Smooth muscle cell (in vitro differentiated cells): ENCODE data around the gene DGKB. TPM values are rescaled to one million over a fixed set of nuclear protein-coding genes. Genes with fewer than 3 reads are reported as not detected.

Source experiments
- DNase-seq: peaks from one replicate; lab custom pipeline; 2025; ENCODE audit not compliant: unreplicated experiment; lab: John Stamatoyannopoulos, UW
- H2AFZ ChIP-seq: fragments of 200-600 bp; sonication (generic); 2 replicates; pipeline ENCODE4 v1.6.0; 2016; ENCODE audit warnings: antibody characterized with exemption, low read depth, mild to moderate bottlenecking
- H3F3A ChIP-seq: fragments of 200-600 bp; sonication (generic); 2 replicates; pipeline ENCODE4 v1.6.0; 2017; ENCODE audit warnings: antibody characterized with exemption, low read depth
- H3K27ac ChIP-seq: fragments of 200-600 bp; sonication (generic); 2 replicates; pipeline ENCODE4 v1.5.1; 2016; ENCODE audit warnings: low read depth, mild to moderate bottlenecking
- H3K27me3 ChIP-seq: fragments of 200-600 bp; sonication (generic); 2 replicates; pipeline ENCODE4 v1.6.1; 2016; ENCODE audit warnings: low read depth, mild to moderate bottlenecking
- H3K36me3 ChIP-seq: fragments of 200-600 bp; sonication (generic); 2 replicates; pipeline ENCODE4 v1.5.1; 2016; ENCODE audit warnings: low read depth
- H3K4me1 ChIP-seq: fragments of 200-600 bp; sonication (generic); 2 replicates; pipeline ENCODE4 v1.5.1; 2016; ENCODE audit warnings: low read depth
- H3K4me2 ChIP-seq: fragments of 200-600 bp; sonication (generic); 2 replicates; pipeline ENCODE4 v1.6.0; 2016; ENCODE audit warnings: mild to moderate bottlenecking
- H3K4me3 ChIP-seq: fragments of 200-600 bp; sonication (generic); 2 replicates; pipeline ENCODE4 v1.5.1; 2016; ENCODE audit warnings: mild to moderate bottlenecking
- H3K79me2 ChIP-seq: fragments of 200-600 bp; sonication (generic); 2 replicates; pipeline ENCODE4 v1.6.0; 2016; ENCODE audit warnings: low read depth, mild to moderate bottlenecking
- H3K9ac ChIP-seq: fragments of 200-600 bp; sonication (generic); 2 replicates; pipeline ENCODE4 v1.6.0; 2016; ENCODE audit warnings: low read depth
- H3K9me3 ChIP-seq: fragments of 200-600 bp; sonication (generic); replicated peaks from 2 replicates; pipeline ENCODE4 v1.5.1; 2016; ENCODE audit warnings: low read depth
- H4K20me1 ChIP-seq: fragments of 200-600 bp; sonication (generic); 2 replicates; pipeline ENCODE4 v1.6.0; 2016; ENCODE audit warnings: low read depth
- CTCF ChIP-seq: fragments of 200-600 bp; sonication (generic); IDR thresholded peaks from 2 replicates; pipeline ENCODE4 v1.5.1; 2017; ENCODE audit warnings: borderline replicate concordance, mild to moderate bottlenecking, antibody characterized with exemption; ENCODE audit not compliant: insufficient read depth, poor library complexity, severe bottlenecking
- WGBS: methylation state at CpG from one replicate; pipeline ENCODE4 v1.1.7; 2016; ENCODE audit warnings: low lambda C conversion rate; 5-methylcytosine and 5-hydroxymethylcytosine counted together
- polyA plus RNA-seq: library from polyadenylated mRNA; unstranded; fragments of >200 nt; fragmentation: Nextera tagmentation; extraction: Ambion mirVana; gene quantifications from 2 replicates; pipeline ENCODE4 v1.2.1, GENCODE V29; 2016
- total RNA-seq: library from RNA; depleted of rRNA; stranded (reverse); fragments of >200 nt; gene quantifications from 2 replicates; pipeline ENCODE4 v1.2.3, GENCODE V29; 2014

DGKB gene
- total and polyA plus RNA-seq, 2 experiments from 2014 or later: not detected

GRCh38 chr7:14424675-14425074, 477.9 kb downstream of the DGKB start:
- H3K4me1 ChIP-seq: peaks cover 3% of the 10 kb centered on the region
- TF ChIP-seq CTCF: no peak
- H3K36me3 ChIP-seq: no peaks in the 10 kb centered on the region
- H3K9ac ChIP-seq: no peak overlapping the region
- H3K9me3 ChIP-seq: no peaks in the 10 kb centered on the region
- no peak overlapping the region for H3K27ac ChIP-seq
- DNase-seq: no peak
- H3K4me3 ChIP-seq: no peak overlapping the region
- H3F3A ChIP-seq: no peaks in the 10 kb centered on the region
- WGBS: 94% methylated on average over 1 of the region's 1 CpG
- H3K79me2 ChIP-seq: no peaks in the 10 kb centered on the region
- H3K4me2 ChIP-seq: no peak overlapping the region
- H4K20me1 ChIP-seq: no peaks in the 10 kb centered on the region
- H3K27me3 ChIP-seq: no peaks in the 10 kb centered on the region
- H2AFZ ChIP-seq: no peak overlapping the region

GRCh38 chr7:14420768-14421167, 481.8 kb downstream of the DGKB start:
- Histone ChIP-seq H2AFZ (no peak overlapping the region), H3K4me3 (no peak overlapping the region), H3K27ac (no peak overlapping the region), H3K9me3 (no peaks in the 10 kb centered on the region), H3K79me2 (no peaks in the 10 kb centered on the region), H3K36me3 (no peaks in the 10 kb centered on the region), H3K9ac (no peak overlapping the region), H3F3A (no peaks in the 10 kb centered on the region), H4K20me1 (no peaks in the 10 kb centered on the region), H3K27me3 (no peaks in the 10 kb centered on the region), H3K4me2 (no peak overlapping the region), H3K4me1 (peaks cover 9% of the 10 kb centered on the region)
- TF ChIP-seq CTCF: no peak
- WGBS: 88% methylated on average over 5 of the region's 5 CpGs
- no peak for DNase-seq

GRCh38 chr7:14419531-14419930, 483.0 kb downstream of the DGKB start:
- no peaks in the 10 kb centered on the region for H3K27me3 ChIP-seq
- 24% methylated on average over 2 of the region's 2 CpGs for WGBS

More at GRCh38 chr7:14419531-14419930, 483.0 kb downstream of the DGKB start:
- no peak for TF ChIP-seq CTCF
- peak overlapping the region; percentile 34 for H3K9ac ChIP-seq
- H2AFZ ChIP-seq: peak overlapping the region; percentile 98
- DNase-seq: no peak
- H3K4me1 ChIP-seq: peaks cover 9% of the 10 kb centered on the region
- H3K4me2 ChIP-seq: peak overlapping the region; percentile 75
- H3K27ac ChIP-seq: peak overlapping the region; percentile 15
- H3F3A ChIP-seq: no peaks in the 10 kb centered on the region
- no peaks in the 10 kb centered on the region for H3K9me3 ChIP-seq
- no peaks in the 10 kb centered on the region for H3K36me3 ChIP-seq
- peak overlapping the region; percentile 24 for H3K4me3 ChIP-seq
- no peaks in the 10 kb centered on the region for H3K79me2 ChIP-seq
- no peaks in the 10 kb centered on the region for H4K20me1 ChIP-seq
